CD14-positive monocyte (primary cell): ENCODE results near the gene LIFR. TPM values are rescaled to one million over a fixed set of nuclear protein-coding genes. Genes with fewer than 3 reads are reported as not detected.

Experiments used
- DNase-seq, 3 donors: peaks; one replicate each; pipeline ENCODE4 v3.0.0-alpha.2; 2011 to 2022
- H2AFZ ChIP-seq: 2 replicates; pipeline ENCODE4 v1.6.0; 2012; ENCODE audit warnings: mild to moderate bottlenecking, low read depth, low read length, inconsistent platforms; ENCODE audit not compliant: insufficient read depth, poor library complexity, severe bottlenecking
- H3K27ac ChIP-seq, 2 donors: 1 replicate in 1 of 2; 2 replicates in 1 of 2; pipeline ENCODE4 v1.5.1; 2012 to 2013; ENCODE audit warnings: low read length in 2 of 2, control low read depth in 1 of 2, inconsistent platforms in 1 of 2, low read depth in 1 of 2, mild to moderate bottlenecking in 1 of 2
- H3K27me3 ChIP-seq, 2 donors: one replicate each; pipeline versions ENCODE4 v1.6.0 to v1.6.1; 2011 to 2013; ENCODE audit warnings: low read length in 2 of 2; ENCODE audit not compliant: control insufficient read depth in 2 of 2, insufficient read depth in 2 of 2
- H3K36me3 ChIP-seq, 2 donors: replicated peaks in 1 of 2; 1 replicate in 1 of 2; 2 replicates in 1 of 2; pipeline versions ENCODE4 v1.5.1 to v1.6.1; 2012 to 2013; ENCODE audit warnings: low read length in 2 of 2, control low read depth in 1 of 2, inconsistent platforms in 1 of 2, mild to moderate bottlenecking in 1 of 2; ENCODE audit not compliant: insufficient read depth in 2 of 2, control insufficient read depth in 1 of 2
- H3K4me1 ChIP-seq, 2 donors: 1 replicate in 1 of 2; 2 replicates in 1 of 2; pipeline versions ENCODE4 v1.5.1 to v1.6.1; 2012 to 2013; ENCODE audit warnings: low read length in 2 of 2, control low read depth in 1 of 2, inconsistent platforms in 1 of 2, mild to moderate bottlenecking in 1 of 2, moderate library complexity in 1 of 2; ENCODE audit not compliant: insufficient read depth in 2 of 2, control insufficient read depth in 1 of 2
- H3K4me2 ChIP-seq: replicated peaks from 2 replicates; pipeline ENCODE3; 2012; ENCODE audit warnings: low read length, moderate library complexity, mild to moderate bottlenecking; ENCODE audit not compliant: poor library complexity, severe bottlenecking; ENCODE audit errors: extremely low read depth
- H3K4me3 ChIP-seq, 3 experiments: fragments of 200-600 bp in 1 of 3; sonication (generic) in 1 of 3; replicated peaks in 1 of 3; 1 replicate in 2 of 3; 2 replicates in 1 of 3; pipeline ENCODE4 v1.5.1; 2011 to 2013; ENCODE audit warnings: low read length in 3 of 3, mild to moderate bottlenecking in 3 of 3, control low read depth in 2 of 3, low read depth in 2 of 3, inconsistent platforms in 1 of 3, moderate library complexity in 1 of 3
- H3K79me2 ChIP-seq: 2 replicates; pipeline ENCODE4 v1.6.0; 2012; ENCODE audit warnings: mild to moderate bottlenecking, control low read depth, inconsistent platforms, low read length, moderate library complexity; ENCODE audit not compliant: insufficient read depth
- H3K9ac ChIP-seq: 2 replicates; pipeline ENCODE4 v1.6.0; 2017; ENCODE audit warnings: low read length, mild to moderate bottlenecking; ENCODE audit not compliant: insufficient read depth, poor library complexity, severe bottlenecking
- H3K9me3 ChIP-seq, 2 donors: replicated peaks in 1 of 2; 1 replicate in 1 of 2; 2 replicates in 1 of 2; pipeline versions ENCODE4 v1.5.1 to v1.6.1; 2012 to 2013; ENCODE audit warnings: low read length in 2 of 2, control low read depth in 1 of 2; ENCODE audit not compliant: control insufficient read depth in 1 of 2, insufficient read depth in 1 of 2
- H4K20me1 ChIP-seq: 2 replicates; pipeline ENCODE4 v1.6.0; 2012; ENCODE audit warnings: mild to moderate bottlenecking, low read length, control low read depth, moderate library complexity; ENCODE audit not compliant: insufficient read depth
- H3K27ac Mint-ChIP-seq, 7 donors: one replicate each; pipeline ENCODE4 v1.8.0; 2020; ENCODE audit warnings: mild to moderate bottlenecking in 7 of 7, mixed read lengths in 7 of 7, moderate library complexity in 6 of 7, inconsistent platforms in 2 of 7
- H3K27me3 Mint-ChIP-seq, 3 donors: one replicate each; pipeline ENCODE4 v1.8.0; 2021 to 2022; ENCODE audit warnings: low read depth in 3 of 3, mild to moderate bottlenecking in 3 of 3, mixed read lengths in 3 of 3, moderate library complexity in 3 of 3, inconsistent platforms in 1 of 3
- H3K36me3 Mint-ChIP-seq, 2 donors: one replicate each; pipeline ENCODE4 v1.8.0; 2020; ENCODE audit warnings: mixed read lengths in 2 of 2, inconsistent platforms in 1 of 2, mild to moderate bottlenecking in 1 of 2
- H3K4me1 Mint-ChIP-seq: one replicate; pipeline ENCODE4 v1.8.0; 2020; ENCODE audit warnings: mild to moderate bottlenecking, mixed read lengths
- H3K4me3 Mint-ChIP-seq, 2 donors: one replicate each; pipeline ENCODE4 v1.8.0; 2020; ENCODE audit warnings: mild to moderate bottlenecking in 2 of 2, mixed read lengths in 2 of 2, moderate library complexity in 1 of 2
- H3K9me3 Mint-ChIP-seq, 7 donors: one replicate each; pipeline ENCODE4 v1.8.0; 2020 to 2022; ENCODE audit warnings: mixed read lengths in 7 of 7, mild to moderate bottlenecking in 6 of 7, moderate library complexity in 6 of 7, inconsistent platforms in 2 of 7
- CTCF ChIP-seq: fragments of 200-600 bp; IDR thresholded peaks from one replicate; pipeline ENCODE4 v1.8.0; 2022; ENCODE audit warnings: antibody characterized with exemption, mild to moderate bottlenecking
- WGBS: methylation state at CpG from one replicate; pipeline ENCODE4 v1.1.5; 2013; ENCODE audit warnings: missing lambda C conversion rate; ENCODE audit not compliant: insufficient coverage; 5-methylcytosine and 5-hydroxymethylcytosine counted together
- intact Hi-C, 2 donors: fragments of 100-400 bp; cut with micrococcal nuclease; formaldehyde crosslinking; loops; one replicate each; pipeline versions ENCODE4 v1.15.0 to v1.15.1; 2023
- polyA plus RNA-seq, 3 donors: library from polyadenylated mRNA; depleted of rRNA in 1 of 3; unstranded in 2 of 3; stranded (reverse) in 1 of 3; fragments of 300-500 nt in 2 of 3; fragments of >200 nt in 1 of 3; fragmentation: Illumina TruSeq in 2 of 3; gene quantifications; 1 replicate in 2 of 3; 2 replicates in 1 of 3; pipeline ENCODE4 v1.2.3, GENCODE V29; 2012 to 2021

LIFR gene
- polyA plus RNA-seq, 3 donors: not detected

- peaks cover 5% of the 10 kb centered on the region for H3K4me1 Mint-ChIP-seq
- no peaks in the 10 kb centered on the region for H3K79me2 ChIP-seq
- H3K36me3 Mint-ChIP-seq: no peaks in the 10 kb centered on the region
- peaks cover 3 to 7% of the 10 kb centered on the region in 2 donors for H3K9me3 ChIP-seq
- H4K20me1 ChIP-seq: no peaks in the 10 kb centered on the region
- no peak overlapping the region for H3K4me2 ChIP-seq
- no peak overlapping the region for H3K27ac Mint-ChIP-seq
- no peak overlapping the region for H3K9ac ChIP-seq
- H3K9me3 Mint-ChIP-seq: peaks cover 2 to 22% (median 15%) of the 10 kb centered on the region in 7 donors
- DNase-seq: no peak
- H3K36me3 ChIP-seq: no peaks in the 10 kb centered on the region
- no peaks in the 10 kb centered on the region for H3K4me1 ChIP-seq
- no peak overlapping the region for H3K4me3 Mint-ChIP-seq
- no peak overlapping the region for H2AFZ ChIP-seq
- H3K27me3 Mint-ChIP-seq: peaks cover 14 to 31% (median 14%) of the 10 kb centered on the region in 3 donors
- intact Hi-C loops: no loop called here
- H3K4me3 ChIP-seq: no peak overlapping the region
- peaks cover 15 to 33% of the 10 kb centered on the region in 2 donors for H3K27me3 ChIP-seq
- WGBS: no CpG with 5 or more reads among the region's 3 CpGs
- TF ChIP-seq CTCF: no peak
- H3K27ac ChIP-seq: no peak overlapping the region
Measured at GRCh38 chr5:38531518-38531917, 24.9 kb downstream of the LIFR start.

- no peak overlapping the region for H3K27ac ChIP-seq
- H3K9ac ChIP-seq: no peak overlapping the region
- no peaks in the 10 kb centered on the region for H3K79me2 ChIP-seq
- peaks cover 20 to 34% of the 10 kb centered on the region in 2 donors for H3K27me3 ChIP-seq
- no peak overlapping the region for H3K27ac Mint-ChIP-seq
- no peak for DNase-seq
- H3K36me3 ChIP-seq: no peaks in the 10 kb centered on the region
- no peak overlapping the region for H3K4me2 ChIP-seq
- H2AFZ ChIP-seq: no peak overlapping the region
- no peaks in the 10 kb centered on the region for H4K20me1 ChIP-seq
- H3K4me3 ChIP-seq: no peak overlapping the region
- H3K9me3 ChIP-seq: peaks cover 3 to 7% of the 10 kb centered on the region in 2 donors
- intact Hi-C loops: no loop called here
- H3K4me3 Mint-ChIP-seq: no peak overlapping the region
- H3K36me3 Mint-ChIP-seq: no peaks in the 10 kb centered on the region
- peaks cover 2 to 24% (median 15%) of the 10 kb centered on the region in 7 donors for H3K9me3 Mint-ChIP-seq
- H3K4me1 Mint-ChIP-seq: peaks cover 5% of the 10 kb centered on the region
- no peak for TF ChIP-seq CTCF
- H3K27me3 Mint-ChIP-seq: peaks cover 13 to 36% (median 22%) of the 10 kb centered on the region in 3 donors
- WGBS: no CpG with 5 or more reads among the region's 4 CpGs
- H3K4me1 ChIP-seq: no peaks in the 10 kb centered on the region
Measured at GRCh38 chr5:38529955-38530646, 26.3 kb downstream of the LIFR start.
